SK-N-SH (cell line): Measurements from ENCODE around the gene PRSS56.

Experiments used
- EP300 ChIP-seq, 2 experiments: IDR thresholded peaks; 2 replicates each; pipeline versions ENCODE4 v1.4.0 to v1.6.1; 2012; ENCODE audit warnings: borderline replicate concordance in 1 of 2, low read depth in 1 of 2, low read length in 1 of 2
- FOXJ3 ChIP-seq: sonication (generic); formaldehyde crosslinking; IDR thresholded peaks from 2 replicates; pipeline ENCODE4 v1.5.1; 2020; ENCODE audit warnings: mild to moderate bottlenecking, missing genetic modification reagents
- NRF1 ChIP-seq: IDR thresholded peaks from 2 replicates; pipeline ENCODE4 v1.6.1; 2012; ENCODE audit warnings: low read depth, mild to moderate bottlenecking, low read length
- POLR2AphosphoS5 ChIP-seq: IDR thresholded peaks from 2 replicates; pipeline ENCODE4 v1.6.1; 2012; ENCODE audit warnings: low read depth, low read length
- RCOR1 ChIP-seq: fragments of 150-350 bp; IDR thresholded peaks from 2 replicates; pipeline ENCODE4 v1.6.1; 2017; ENCODE audit warnings: antibody characterized with exemption, low read length
- RFX5 ChIP-seq: IDR thresholded peaks from 2 replicates; pipeline ENCODE4 v1.6.1; 2012; ENCODE audit warnings: mild to moderate bottlenecking, improper control_type of control experiment, low read length
- RXRA ChIP-seq: IDR thresholded peaks from 2 replicates; pipeline ENCODE4 v1.4.0; 2012; ENCODE audit warnings: low read depth, mild to moderate bottlenecking, borderline replicate concordance
- SMC3 ChIP-seq: IDR thresholded peaks from 2 replicates; pipeline ENCODE4 v1.6.1; 2012; ENCODE audit warnings: low read depth, low read length, improper control_type of control experiment
- TAF1 ChIP-seq: IDR thresholded peaks from 2 replicates; pipeline ENCODE4 v1.6.1; 2012; ENCODE audit warnings: low read depth, mild to moderate bottlenecking, low read length, moderate library complexity, borderline replicate concordance
- TCF12 ChIP-seq: IDR thresholded peaks from 2 replicates; pipeline ENCODE4 v1.4.0; 2012
- YY1 ChIP-seq: IDR thresholded peaks from 2 replicates; pipeline ENCODE4 v1.4.0; 2012; ENCODE audit warnings: low read depth, mild to moderate bottlenecking
- TF ChIP-seq, protein P1 (sequence below): fragments of 200-600 bp; sonication (generic); IDR thresholded peaks from 2 replicates; pipeline ENCODE4 v1.6.1; 2017; ENCODE audit warnings: antibody characterized with exemption, mild to moderate bottlenecking, moderate library complexity
- TF ChIP-seq, protein P2 (sequence below): IDR thresholded peaks from 2 replicates; pipeline ENCODE4 v1.4.0; 2012; ENCODE audit warnings: low read depth, borderline replicate concordance
- TF ChIP-seq, protein P3 (sequence below): fragments of 150-350 bp; IDR thresholded peaks from 2 replicates; pipeline ENCODE4 v1.6.1; 2016; ENCODE audit warnings: mild to moderate bottlenecking, low read depth, low read length

DNA sequence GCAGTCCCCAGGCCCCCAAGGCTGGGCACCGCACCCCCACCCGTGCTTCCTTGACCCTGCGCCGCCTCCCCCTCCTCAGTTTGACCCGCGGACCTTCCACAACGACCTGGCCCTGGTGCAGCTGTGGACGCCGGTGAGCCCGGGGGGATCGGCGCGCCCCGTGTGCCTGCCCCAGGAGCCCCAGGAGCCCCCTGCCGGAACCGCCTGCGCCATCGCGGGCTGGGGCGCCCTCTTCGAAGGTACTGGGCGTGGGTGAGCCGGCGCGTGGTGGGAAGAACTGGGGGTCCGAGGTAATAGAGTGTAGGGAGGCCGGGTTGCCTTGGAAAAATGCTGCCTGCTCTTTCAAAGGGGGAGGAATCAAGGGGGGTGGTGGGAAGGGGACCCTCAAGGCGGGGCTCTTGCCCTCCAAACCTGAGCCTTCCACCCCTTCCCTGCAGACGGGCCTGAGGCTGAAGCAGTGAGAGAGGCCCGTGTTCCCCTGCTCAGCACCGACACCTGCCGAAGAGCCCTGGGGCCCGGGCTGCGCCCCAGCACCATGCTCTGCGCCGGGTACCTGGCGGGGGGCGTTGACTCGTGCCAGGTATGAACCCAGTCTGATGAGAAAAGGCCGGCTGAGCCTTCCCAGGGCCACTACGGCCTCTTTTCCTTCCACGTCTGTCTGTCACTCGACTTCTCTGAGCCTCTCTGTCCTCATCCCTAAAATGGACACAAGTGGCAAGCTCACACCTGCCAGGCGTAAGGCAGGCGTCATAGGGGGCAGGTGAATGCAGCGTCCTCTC, 2.6 kb downstream of the PRSS56 start:
- TF ChIP-seq RCOR1: no peak
- TF ChIP-seq, protein P1, sequence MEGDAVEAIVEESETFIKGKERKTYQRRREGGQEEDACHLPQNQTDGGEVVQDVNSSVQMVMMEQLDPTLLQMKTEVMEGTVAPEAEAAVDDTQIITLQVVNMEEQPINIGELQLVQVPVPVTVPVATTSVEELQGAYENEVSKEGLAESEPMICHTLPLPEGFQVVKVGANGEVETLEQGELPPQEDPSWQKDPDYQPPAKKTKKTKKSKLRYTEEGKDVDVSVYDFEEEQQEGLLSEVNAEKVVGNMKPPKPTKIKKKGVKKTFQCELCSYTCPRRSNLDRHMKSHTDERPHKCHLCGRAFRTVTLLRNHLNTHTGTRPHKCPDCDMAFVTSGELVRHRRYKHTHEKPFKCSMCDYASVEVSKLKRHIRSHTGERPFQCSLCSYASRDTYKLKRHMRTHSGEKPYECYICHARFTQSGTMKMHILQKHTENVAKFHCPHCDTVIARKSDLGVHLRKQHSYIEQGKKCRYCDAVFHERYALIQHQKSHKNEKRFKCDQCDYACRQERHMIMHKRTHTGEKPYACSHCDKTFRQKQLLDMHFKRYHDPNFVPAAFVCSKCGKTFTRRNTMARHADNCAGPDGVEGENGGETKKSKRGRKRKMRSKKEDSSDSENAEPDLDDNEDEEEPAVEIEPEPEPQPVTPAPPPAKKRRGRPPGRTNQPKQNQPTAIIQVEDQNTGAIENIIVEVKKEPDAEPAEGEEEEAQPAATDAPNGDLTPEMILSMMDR: no peak
- TF ChIP-seq SMC3: no peak
- TF ChIP-seq, protein P2, sequence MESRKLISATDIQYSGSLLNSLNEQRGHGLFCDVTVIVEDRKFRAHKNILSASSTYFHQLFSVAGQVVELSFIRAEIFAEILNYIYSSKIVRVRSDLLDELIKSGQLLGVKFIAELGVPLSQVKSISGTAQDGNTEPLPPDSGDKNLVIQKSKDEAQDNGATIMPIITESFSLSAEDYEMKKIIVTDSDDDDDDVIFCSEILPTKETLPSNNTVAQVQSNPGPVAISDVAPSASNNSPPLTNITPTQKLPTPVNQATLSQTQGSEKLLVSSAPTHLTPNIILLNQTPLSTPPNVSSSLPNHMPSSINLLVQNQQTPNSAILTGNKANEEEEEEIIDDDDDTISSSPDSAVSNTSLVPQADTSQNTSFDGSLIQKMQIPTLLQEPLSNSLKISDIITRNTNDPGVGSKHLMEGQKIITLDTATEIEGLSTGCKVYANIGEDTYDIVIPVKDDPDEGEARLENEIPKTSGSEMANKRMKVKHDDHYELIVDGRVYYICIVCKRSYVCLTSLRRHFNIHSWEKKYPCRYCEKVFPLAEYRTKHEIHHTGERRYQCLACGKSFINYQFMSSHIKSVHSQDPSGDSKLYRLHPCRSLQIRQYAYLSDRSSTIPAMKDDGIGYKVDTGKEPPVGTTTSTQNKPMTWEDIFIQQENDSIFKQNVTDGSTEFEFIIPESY: no peak
- TF ChIP-seq EP300 (IDR thresholded peaks at IDR 0.05; ENCODE audit: borderline replicate concordance in 1 of 2, low read depth in 1 of 2, low read length in 1 of 2): no peak
- no peak for TF ChIP-seq TAF1
- no peak for TF ChIP-seq RFX5
- TF ChIP-seq YY1: no peak
- TF ChIP-seq TCF12: no peak
- no peak for TF ChIP-seq POLR2AphosphoS5
- no peak for TF ChIP-seq RXRA
- TF ChIP-seq NRF1: no peak
- TF ChIP-seq FOXJ3: no peak
- TF ChIP-seq, protein P3, sequence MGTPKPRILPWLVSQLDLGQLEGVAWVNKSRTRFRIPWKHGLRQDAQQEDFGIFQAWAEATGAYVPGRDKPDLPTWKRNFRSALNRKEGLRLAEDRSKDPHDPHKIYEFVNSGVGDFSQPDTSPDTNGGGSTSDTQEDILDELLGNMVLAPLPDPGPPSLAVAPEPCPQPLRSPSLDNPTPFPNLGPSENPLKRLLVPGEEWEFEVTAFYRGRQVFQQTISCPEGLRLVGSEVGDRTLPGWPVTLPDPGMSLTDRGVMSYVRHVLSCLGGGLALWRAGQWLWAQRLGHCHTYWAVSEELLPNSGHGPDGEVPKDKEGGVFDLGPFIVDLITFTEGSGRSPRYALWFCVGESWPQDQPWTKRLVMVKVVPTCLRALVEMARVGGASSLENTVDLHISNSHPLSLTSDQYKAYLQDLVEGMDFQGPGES: no peak
